ENCODE measurements around the gene TIAM2.

DNA sequence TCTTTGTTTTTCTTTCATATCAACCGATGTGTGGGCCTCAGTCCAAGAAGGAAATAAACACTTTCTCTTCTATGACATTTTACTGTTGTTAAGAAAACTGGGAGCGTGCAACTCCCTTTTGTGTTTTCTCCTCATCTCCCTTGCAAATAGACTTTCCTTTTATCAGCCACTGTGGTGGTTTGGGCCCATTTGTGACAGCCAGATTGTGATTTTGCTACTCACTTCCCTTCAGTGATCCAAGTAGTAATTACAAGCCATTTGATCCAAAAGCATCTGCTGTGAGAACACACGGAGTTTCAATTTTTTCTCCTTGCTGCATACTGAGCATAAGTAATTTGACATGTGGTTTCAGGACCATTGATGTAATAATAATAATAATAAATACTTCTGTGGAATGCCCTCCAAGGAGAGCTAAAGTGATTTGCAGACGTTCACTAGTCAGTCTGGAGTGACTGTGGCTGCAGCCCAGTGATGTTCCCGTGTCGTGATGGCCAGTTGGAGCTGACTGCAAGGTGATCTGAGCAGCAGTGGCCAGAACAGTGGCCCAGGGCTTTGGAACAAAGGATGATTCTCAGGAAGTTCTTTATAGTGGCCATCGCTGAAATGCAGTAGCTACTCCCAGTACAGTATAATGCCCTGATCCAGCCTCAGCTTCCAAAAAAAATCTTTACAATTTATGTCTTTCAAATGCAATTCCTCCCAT, 176.8 kb downstream of the TIAM2 start:
- TF ChIP-seq, protein P1, sequence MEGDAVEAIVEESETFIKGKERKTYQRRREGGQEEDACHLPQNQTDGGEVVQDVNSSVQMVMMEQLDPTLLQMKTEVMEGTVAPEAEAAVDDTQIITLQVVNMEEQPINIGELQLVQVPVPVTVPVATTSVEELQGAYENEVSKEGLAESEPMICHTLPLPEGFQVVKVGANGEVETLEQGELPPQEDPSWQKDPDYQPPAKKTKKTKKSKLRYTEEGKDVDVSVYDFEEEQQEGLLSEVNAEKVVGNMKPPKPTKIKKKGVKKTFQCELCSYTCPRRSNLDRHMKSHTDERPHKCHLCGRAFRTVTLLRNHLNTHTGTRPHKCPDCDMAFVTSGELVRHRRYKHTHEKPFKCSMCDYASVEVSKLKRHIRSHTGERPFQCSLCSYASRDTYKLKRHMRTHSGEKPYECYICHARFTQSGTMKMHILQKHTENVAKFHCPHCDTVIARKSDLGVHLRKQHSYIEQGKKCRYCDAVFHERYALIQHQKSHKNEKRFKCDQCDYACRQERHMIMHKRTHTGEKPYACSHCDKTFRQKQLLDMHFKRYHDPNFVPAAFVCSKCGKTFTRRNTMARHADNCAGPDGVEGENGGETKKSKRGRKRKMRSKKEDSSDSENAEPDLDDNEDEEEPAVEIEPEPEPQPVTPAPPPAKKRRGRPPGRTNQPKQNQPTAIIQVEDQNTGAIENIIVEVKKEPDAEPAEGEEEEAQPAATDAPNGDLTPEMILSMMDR (IDR thresholded peaks at IDR 0.05 in 2 of 3, conservative IDR thresholded peaks at IDR 0.05 in 1 of 3; ENCODE audit: insufficient read depth in 2 of 3, low read depth in 1 of 3, low read length in 3 of 3) = no peak
- TF ChIP-seq ZEB2 (IDR thresholded peaks at IDR 0.05) (no peak), POLR2A (conservative IDR thresholded peaks at IDR 0.05) (no peak), GATAD2B (IDR thresholded peaks at IDR 0.05; ENCODE audit: borderline replicate concordance) (no peak), NR2C2 (CRISPR knock-in tag; IDR thresholded peaks at IDR 0.05) (no peak), NR2C2 (tag; IDR thresholded peaks at IDR 0.05) (no peak), FOXM1 (IDR thresholded peaks at IDR 0.05; ENCODE audit: low read depth) (no peak), FOXM1 (CRISPR knock-in tag; IDR thresholded peaks at IDR 0.05; ENCODE audit: low read depth) (no peak), SMC3 (conservative IDR thresholded peaks at IDR 0.05; ENCODE audit: insufficient read depth, low read depth, low read length) (no peak), HDAC6 (IDR thresholded peaks at IDR 0.05; ENCODE audit: low read depth, low read length) (no peak)

All from K562 (cell line).